Left lung (tissue), 10 donors: Measurements from ENCODE around the gene CDC42EP5. TPM values are rescaled to one million over a fixed set of nuclear protein-coding genes. Genes with fewer than 3 reads are reported as not detected.

Source experiments
- ATAC-seq: fragments of 200-7000 bp; cut with Tn5 transposase; one replicate; pipeline ENCODE4 v1.9.1; 2020; ENCODE audit warnings: moderate library complexity
- DNase-seq, 4 donors: peaks; one replicate each; pipeline ENCODE4 v3.0.0-alpha.2; 2013 to 2020
- H3K27ac ChIP-seq, 2 donors: fragments of 200-600 bp; sonication (generic) in 1 of 2; one replicate each; pipeline versions ENCODE4 v1.5.0 to v1.8.0; 2020 to 2021
- H3K27me3 ChIP-seq, 2 donors: fragments of 200-600 bp; sonication (generic) in 1 of 2; one replicate each; pipeline versions ENCODE4 v1.5.0 to v1.8.0; 2020 to 2021
- H3K36me3 ChIP-seq, 2 donors: fragments of 200-600 bp; sonication (generic) in 1 of 2; one replicate each; pipeline versions ENCODE4 v1.5.0 to v1.8.0; 2020 to 2021
- H3K4me1 ChIP-seq, 2 donors: fragments of 200-600 bp; one replicate each; pipeline ENCODE4 v1.8.0; 2021
- H3K4me3 ChIP-seq, 2 donors: fragments of 200-600 bp; sonication (generic) in 1 of 2; one replicate each; pipeline versions ENCODE4 v1.5.0 to v1.8.0; 2020 to 2021; ENCODE audit warnings: mild to moderate bottlenecking in 1 of 2
- H3K9me3 ChIP-seq, 2 donors: fragments of 200-600 bp; sonication (generic) in 1 of 2; one replicate each; pipeline versions ENCODE4 v1.5.0 to v1.8.0; 2020 to 2021
- intact Hi-C, 2 donors: fragments of 100-400 bp; cut with DNase I; formaldehyde crosslinking; loops; one replicate each; pipeline versions ENCODE4 v1.11.2 to v1.14.2; 2022
- polyA plus RNA-seq, 6 donors: library from polyadenylated mRNA; unstranded; fragments of 120-200 nt; gene quantifications; one replicate each; pipeline ENCODE4 v1.2.1, GENCODE V29; 2013; ENCODE audit not compliant: insufficient read length in 6 of 6
- total RNA-seq, 2 donors: library from RNA; stranded (reverse); fragmentation: NEBNext Ultra II Directional; extraction: Animal tissue kit (Norgen Biotek cat#: 25700); gene quantifications; one replicate each; pipeline ENCODE4 v1.2.1, GENCODE V29; 2021
- TF ChIP-seq, protein P1 (sequence below), 2 donors: fragments of 200-600 bp; sonication (generic) in 1 of 2; IDR thresholded peaks; one replicate each; pipeline versions ENCODE4 v1.5.0 to v1.8.0; 2021; ENCODE audit warnings: antibody characterized with exemption in 2 of 2
- donor health status: DM: no; HTN: yes; CAD: no.
- donor health status: DM: no; HTN: no; CAD: no.

The CDC42EP5 gene
- total and polyA plus RNA-seq, 8 donors = 20.4 to 57.6 (median 31.1) TPM

DNA sequence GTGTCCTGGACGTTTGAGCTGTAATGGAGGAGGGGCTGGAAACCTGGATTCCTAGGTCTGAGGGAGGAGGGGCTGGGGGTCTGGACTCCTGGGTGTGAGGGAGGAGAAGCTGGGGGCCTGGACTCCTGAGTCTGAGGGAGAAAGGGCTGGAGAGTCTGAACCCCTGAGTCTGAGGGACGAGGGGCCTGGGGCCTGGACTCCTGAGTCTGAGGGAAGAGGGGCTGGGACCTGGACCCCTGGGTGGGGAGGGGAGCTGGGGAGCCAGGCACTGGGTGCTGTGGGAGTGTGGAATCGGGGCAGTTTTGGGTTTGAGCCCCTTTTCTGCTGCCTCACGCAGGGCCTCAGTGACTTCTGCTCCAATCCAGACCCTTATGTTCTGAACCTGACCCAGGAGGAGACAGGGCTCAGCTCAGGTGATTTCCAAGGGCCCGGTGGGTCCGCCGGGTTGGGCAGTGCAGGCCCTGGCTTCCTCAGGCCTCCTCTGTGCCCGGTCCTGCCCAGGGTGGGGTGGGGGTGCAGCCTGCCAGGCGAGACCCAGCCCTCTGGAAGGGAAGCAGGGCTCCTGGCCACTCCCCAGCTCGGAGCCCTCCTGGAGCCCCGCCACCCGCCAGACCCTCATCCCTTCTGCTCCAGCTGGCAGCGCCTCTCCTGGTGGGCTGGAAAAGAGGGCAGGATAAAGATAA, 43.4 kb downstream of the CDC42EP5 start:
- TF ChIP-seq, protein P1, sequence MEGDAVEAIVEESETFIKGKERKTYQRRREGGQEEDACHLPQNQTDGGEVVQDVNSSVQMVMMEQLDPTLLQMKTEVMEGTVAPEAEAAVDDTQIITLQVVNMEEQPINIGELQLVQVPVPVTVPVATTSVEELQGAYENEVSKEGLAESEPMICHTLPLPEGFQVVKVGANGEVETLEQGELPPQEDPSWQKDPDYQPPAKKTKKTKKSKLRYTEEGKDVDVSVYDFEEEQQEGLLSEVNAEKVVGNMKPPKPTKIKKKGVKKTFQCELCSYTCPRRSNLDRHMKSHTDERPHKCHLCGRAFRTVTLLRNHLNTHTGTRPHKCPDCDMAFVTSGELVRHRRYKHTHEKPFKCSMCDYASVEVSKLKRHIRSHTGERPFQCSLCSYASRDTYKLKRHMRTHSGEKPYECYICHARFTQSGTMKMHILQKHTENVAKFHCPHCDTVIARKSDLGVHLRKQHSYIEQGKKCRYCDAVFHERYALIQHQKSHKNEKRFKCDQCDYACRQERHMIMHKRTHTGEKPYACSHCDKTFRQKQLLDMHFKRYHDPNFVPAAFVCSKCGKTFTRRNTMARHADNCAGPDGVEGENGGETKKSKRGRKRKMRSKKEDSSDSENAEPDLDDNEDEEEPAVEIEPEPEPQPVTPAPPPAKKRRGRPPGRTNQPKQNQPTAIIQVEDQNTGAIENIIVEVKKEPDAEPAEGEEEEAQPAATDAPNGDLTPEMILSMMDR (IDR thresholded peaks at IDR 0.05) = no peak
- H3K27ac ChIP-seq = no peak overlapping the region
- no peak for DNase-seq
- intact Hi-C loops = no loop called here
- H3K4me3 ChIP-seq = no peak overlapping the region
- no peak for ATAC-seq
- peaks cover 0 to 66% of the 10 kb centered on the region in 2 donors for H3K27me3 ChIP-seq
- H3K36me3 ChIP-seq = no peaks in the 10 kb centered on the region
- no peaks in the 10 kb centered on the region for H3K9me3 ChIP-seq
- H3K4me1 ChIP-seq = peaks cover 0 to 13% of the 10 kb centered on the region in 2 donors

DNA sequence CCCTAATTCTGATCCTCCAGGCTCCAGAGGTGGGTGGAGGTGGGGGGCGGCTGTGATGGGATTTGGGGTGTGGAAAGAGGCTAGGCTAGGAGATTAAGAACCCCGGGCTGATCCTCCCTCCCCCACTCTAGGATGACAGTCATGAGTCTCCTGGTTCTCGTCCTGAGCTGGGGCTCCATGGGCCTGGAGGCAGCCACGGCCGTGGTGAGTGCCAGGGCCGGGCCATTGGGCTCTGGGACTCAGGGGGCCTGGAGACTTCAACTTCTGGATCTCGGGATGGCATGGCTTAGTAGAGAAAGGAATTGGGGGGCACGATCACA, 44.0 kb downstream of the CDC42EP5 start:
- H3K27ac ChIP-seq = no peak overlapping the region
- intact Hi-C loops = no loop called here
- peaks cover 0 to 13% of the 10 kb centered on the region in 2 donors for H3K4me1 ChIP-seq
- no peak for DNase-seq
- no peaks in the 10 kb centered on the region for H3K36me3 ChIP-seq
- no peaks in the 10 kb centered on the region for H3K9me3 ChIP-seq
- no peak for ATAC-seq
- H3K27me3 ChIP-seq = peaks cover 0 to 72% of the 10 kb centered on the region in 2 donors
- TF ChIP-seq, protein P1 (IDR thresholded peaks at IDR 0.05) = no peak
- H3K4me3 ChIP-seq = no peak overlapping the region

DNA sequence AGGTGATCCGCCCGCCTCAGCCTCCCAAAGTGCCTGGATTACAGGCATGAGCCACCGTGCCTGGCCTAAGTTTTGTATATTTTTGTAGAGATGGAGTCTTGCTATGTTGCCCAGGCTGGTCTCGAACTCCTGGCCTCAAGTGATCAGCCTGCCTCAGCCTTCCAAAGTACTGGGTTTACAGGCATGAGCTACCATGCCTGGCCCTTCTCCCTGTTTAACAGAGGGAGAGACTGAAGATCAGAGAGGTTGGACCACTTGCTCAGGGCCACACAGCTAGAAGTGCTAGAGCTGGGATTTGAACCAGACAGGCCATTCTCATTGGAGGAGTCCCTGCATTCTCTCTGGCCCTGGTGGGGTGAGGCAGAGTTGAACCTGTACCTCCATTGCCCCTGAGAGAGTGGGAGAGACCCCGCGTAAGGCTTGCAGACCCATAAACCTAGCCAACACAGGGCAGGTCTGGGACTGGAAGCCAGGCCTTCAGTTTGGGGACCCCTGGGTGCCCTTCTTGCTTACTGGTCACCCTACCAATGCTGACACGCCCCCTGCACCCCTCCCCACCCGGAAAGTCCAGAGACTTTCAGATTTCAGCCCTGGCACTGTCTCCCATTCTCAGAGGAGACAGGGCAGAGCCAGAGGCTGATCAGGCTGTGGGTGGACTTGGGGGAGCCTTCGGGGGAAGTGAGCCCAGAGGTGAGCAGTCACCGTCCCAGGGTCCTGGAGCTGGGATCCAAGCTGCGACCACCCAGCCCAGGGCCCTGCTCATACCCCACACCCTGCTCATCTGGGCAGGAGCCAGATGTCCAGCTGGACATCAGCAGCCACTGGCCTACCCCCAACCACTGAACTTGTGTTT, 44.5 kb downstream of the CDC42EP5 start:
- H3K4me1 ChIP-seq = peaks cover 0 to 13% of the 10 kb centered on the region in 2 donors
- H3K9me3 ChIP-seq = no peaks in the 10 kb centered on the region
- no peaks in the 10 kb centered on the region for H3K36me3 ChIP-seq
- H3K27ac ChIP-seq = no peak overlapping the region
- peaks cover 0 to 78% of the 10 kb centered on the region in 2 donors for H3K27me3 ChIP-seq
- intact Hi-C loops = no loop called here
- H3K4me3 ChIP-seq = no peak overlapping the region
- TF ChIP-seq, protein P1 (IDR thresholded peaks at IDR 0.05) = no peak
- ATAC-seq (no peak), DNase-seq (no peak)

DNA sequence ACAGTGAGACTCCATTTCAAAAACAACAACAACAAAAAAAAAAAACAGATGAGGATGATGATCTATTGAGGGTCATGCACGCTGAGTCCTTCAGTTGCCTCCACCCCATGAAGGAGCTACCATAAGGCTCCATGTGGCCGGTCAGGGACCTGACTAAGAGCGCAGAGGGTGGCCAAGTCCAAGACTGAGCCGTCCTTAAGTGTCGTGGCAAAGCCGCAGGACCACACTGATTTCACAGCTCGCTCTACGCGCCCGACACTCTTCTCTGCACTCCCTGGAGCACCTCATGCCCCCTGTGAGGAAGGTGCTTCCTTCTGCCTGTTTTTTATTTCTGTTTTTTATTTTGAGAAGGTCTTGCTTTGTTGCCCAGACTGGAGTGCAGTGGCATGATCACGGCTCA, 45.5 kb downstream of the CDC42EP5 start:
- Histone ChIP-seq H3K27ac (no peak overlapping the region), H3K9me3 (no peaks in the 10 kb centered on the region), H3K36me3 (no peaks in the 10 kb centered on the region), H3K27me3 (peaks cover 0 to 87% of the 10 kb centered on the region in 2 donors), H3K4me3 (no peak overlapping the region), H3K4me1 (peaks cover 0 to 13% of the 10 kb centered on the region in 2 donors)
- ATAC-seq (no peak), DNase-seq (no peak)
- intact Hi-C loops = no loop called here
- TF ChIP-seq, protein P1 (IDR thresholded peaks at IDR 0.05) = no peak

DNA sequence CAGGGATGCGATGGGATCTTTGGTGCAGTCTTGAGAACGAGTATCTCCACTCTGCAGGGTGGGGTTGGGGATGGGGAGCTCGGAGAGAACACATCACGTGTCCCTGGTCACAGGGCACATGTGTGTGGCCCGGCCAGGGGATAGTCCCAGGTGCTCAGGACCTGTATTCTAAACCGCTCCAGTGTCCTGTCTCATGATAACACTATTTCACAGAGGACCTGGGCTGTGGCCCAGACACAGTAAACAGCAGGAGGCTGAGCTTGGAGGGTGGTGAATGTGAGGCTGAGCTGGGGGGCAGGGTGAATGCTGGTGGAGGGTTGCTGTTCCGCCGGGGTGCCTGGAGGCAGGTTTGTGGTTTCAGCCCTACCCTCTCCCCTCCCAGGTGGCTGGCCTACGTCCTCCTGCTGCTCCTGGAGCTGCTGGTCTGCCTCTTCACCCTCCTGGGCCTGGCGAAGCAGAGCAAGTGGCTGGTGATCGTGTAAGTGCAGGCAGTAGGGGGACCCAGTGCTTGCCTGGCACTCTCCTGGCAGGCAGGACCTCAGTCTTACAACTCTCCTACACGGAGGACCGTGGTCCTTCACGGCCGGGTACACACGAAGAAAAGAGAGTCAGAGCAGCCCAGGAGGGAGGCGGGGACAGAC, 46.7 kb downstream of the CDC42EP5 start:
- intact Hi-C loops = no loop called here
- Histone ChIP-seq H3K27ac (no peak overlapping the region), H3K4me1 (peaks cover 0 to 11% of the 10 kb centered on the region in 2 donors), H3K36me3 (no peaks in the 10 kb centered on the region), H3K27me3 (peaks cover 0 to 96% of the 10 kb centered on the region in 2 donors), H3K4me3 (no peak overlapping the region), H3K9me3 (no peaks in the 10 kb centered on the region)
- ATAC-seq (no peak), DNase-seq (no peak)
- TF ChIP-seq, protein P1 (IDR thresholded peaks at IDR 0.05) = no peak
